ENCODE data around the gene ALG6.
A peak's percentile ranks its signal among the peaks of the same experiment; 100 is the strongest.
"Not testable (repeated sequence)": the region's sequence is repeated elsewhere in the genome, so short reads cannot be mapped to it uniquely, and the experiment has no call there.

Gene ALG6

GRCh38 chr1:63328781-63329180 is 38.6 kb upstream of the ALG6 start:
- no peak for DNase-seq

GRCh38 chr1:63329621-63330330 is 37.7 kb upstream of the ALG6 start:
- no peak for DNase-seq

GRCh38 chr1:63330331-63330916 is 37.0 kb upstream of the ALG6 start:
- DNase-seq = no peak

- no peak for DNase-seq
Observed at GRCh38 chr1:63342402-63342801, 25.0 kb upstream of the ALG6 start.

GRCh38 chr1:63343922-63344321 is 23.5 kb upstream of the ALG6 start:
- no peak for DNase-seq

GRCh38 chr1:63350320-63350719 is 17.1 kb upstream of the ALG6 start:
- no peak for DNase-seq

- DNase-seq = no peak
Observed at GRCh38 chr1:63352736-63353135, 14.7 kb upstream of the ALG6 start.

- not testable (repeated sequence) for DNase-seq
Observed at GRCh38 chr1:63356234-63356633, 11.2 kb upstream of the ALG6 start.

GRCh38 chr1:63359561-63359960 is 7.9 kb upstream of the ALG6 start:
- DNase-seq = no peak

- no peak for DNase-seq
Observed at GRCh38 chr1:63362073-63362472, 5.4 kb upstream of the ALG6 start.

GRCh38 chr1:63362578-63362977 is 4.8 kb upstream of the ALG6 start:
- DNase-seq = peak; percentile 25

- no peak for DNase-seq
Observed at GRCh38 chr1:63363014-63363413, 4.4 kb upstream of the ALG6 start.

- no peak for DNase-seq
Observed at GRCh38 chr1:63366908-63367214, 566 bp upstream of the ALG6 start.

GRCh38 chr1:63368131-63368530 is 704 bp downstream of the ALG6 start:
- no peak for DNase-seq

- no peak for DNase-seq
Observed at GRCh38 chr1:63379583-63379982, 12.2 kb downstream of the ALG6 start.

- DNase-seq = no peak
Observed at GRCh38 chr1:63381741-63382140, 14.3 kb downstream of the ALG6 start.

- no peak for DNase-seq
Observed at GRCh38 chr1:63401945-63402344, 34.5 kb downstream of the ALG6 start.

GRCh38 chr1:63403386-63403785 is 36.0 kb downstream of the ALG6 start:
- peak; percentile 76 for DNase-seq

- no peak for DNase-seq
Observed at GRCh38 chr1:63405021-63405420, 37.6 kb downstream of the ALG6 start.

- DNase-seq = no peak
Observed at GRCh38 chr1:63405987-63406386, 38.6 kb downstream of the ALG6 start.

- peak; percentile 34 for DNase-seq
Observed at GRCh38 chr1:63407002-63407401, 39.6 kb downstream of the ALG6 start.

- DNase-seq = no peak
Observed at GRCh38 chr1:63408331-63408730, 40.9 kb downstream of the ALG6 start.

GRCh38 chr1:63411066-63411465 is 43.6 kb downstream of the ALG6 start:
- no peak for DNase-seq

- no peak for DNase-seq
Observed at GRCh38 chr1:63413394-63413793, 46.0 kb downstream of the ALG6 start.

GRCh38 chr1:63414691-63415365 is 47.4 kb downstream of the ALG6 start:
- DNase-seq = no peak

All from hematopoietic multipotent progenitor cell treated with erythropoietin and hydrocortisone succinate and interleukin-3 and kit ligand, for 6 days (in vitro differentiated cells).